Loucy (cell line): Measurements from ENCODE around the gene TSPYL2.

Experiments used
- EZH2phosphoT487 ChIP-seq: fragments of 200-600 bp; IDR thresholded peaks from 2 replicates; pipeline ENCODE4 v1.6.1; 2018; ENCODE audit warnings: antibody characterized with exemption, mild to moderate bottlenecking, moderate library complexity, borderline replicate concordance
- TF ChIP-seq, protein P1 (sequence below): fragments of 200-600 bp; sonication (generic); conservative IDR thresholded peaks from 2 replicates; pipeline ENCODE4 v1.5.1; 2014; ENCODE audit warnings: mild to moderate bottlenecking, antibody characterized with exemption, low read length

DNA sequence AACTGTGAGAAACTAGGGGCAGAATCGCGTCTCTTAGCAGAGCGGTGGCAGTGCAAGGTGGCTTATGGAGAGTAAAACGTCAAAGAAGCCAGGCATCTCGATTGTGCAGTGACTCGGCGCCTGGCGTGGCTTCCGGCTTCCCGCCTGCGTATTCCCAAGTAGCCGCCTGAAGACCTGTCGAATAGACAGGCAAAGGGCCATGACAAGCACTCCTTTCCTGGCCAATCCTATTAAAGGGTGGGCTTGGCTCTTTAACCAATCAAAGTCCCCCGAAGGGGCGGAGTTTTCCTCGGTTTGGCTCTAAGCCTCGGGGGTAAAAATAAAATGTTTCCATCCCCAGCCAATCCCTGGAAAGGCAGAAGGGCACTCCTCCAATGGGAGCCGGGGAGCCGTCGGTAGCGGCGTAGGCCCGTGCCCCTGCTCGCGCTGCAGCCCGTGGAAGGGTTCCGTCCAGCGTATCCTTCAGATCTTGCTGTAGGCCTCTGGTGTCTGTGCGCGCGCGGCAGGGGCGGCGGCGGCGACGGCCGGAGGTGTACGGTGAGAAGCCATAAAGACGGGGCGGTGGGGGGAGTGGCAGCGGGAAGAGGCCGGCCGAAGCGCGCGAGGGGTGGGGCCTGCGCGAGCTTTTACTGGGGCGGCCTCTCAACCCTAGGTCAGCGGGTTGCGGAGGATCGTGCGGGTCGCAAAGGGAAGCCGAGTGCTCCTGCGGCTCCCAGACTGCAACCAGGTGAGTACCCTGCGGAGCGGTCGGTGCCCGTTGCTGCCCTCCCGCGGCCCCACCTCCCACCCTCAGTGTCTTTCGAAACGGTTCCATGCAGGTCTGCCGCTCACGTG lies 11.8 kb downstream of the TSPYL2 start, which contains the start of gene KANTR:
- TF ChIP-seq, protein P1, sequence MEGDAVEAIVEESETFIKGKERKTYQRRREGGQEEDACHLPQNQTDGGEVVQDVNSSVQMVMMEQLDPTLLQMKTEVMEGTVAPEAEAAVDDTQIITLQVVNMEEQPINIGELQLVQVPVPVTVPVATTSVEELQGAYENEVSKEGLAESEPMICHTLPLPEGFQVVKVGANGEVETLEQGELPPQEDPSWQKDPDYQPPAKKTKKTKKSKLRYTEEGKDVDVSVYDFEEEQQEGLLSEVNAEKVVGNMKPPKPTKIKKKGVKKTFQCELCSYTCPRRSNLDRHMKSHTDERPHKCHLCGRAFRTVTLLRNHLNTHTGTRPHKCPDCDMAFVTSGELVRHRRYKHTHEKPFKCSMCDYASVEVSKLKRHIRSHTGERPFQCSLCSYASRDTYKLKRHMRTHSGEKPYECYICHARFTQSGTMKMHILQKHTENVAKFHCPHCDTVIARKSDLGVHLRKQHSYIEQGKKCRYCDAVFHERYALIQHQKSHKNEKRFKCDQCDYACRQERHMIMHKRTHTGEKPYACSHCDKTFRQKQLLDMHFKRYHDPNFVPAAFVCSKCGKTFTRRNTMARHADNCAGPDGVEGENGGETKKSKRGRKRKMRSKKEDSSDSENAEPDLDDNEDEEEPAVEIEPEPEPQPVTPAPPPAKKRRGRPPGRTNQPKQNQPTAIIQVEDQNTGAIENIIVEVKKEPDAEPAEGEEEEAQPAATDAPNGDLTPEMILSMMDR = no peak
- no peak for TF ChIP-seq EZH2phosphoT487
